Adrenal gland (tissue), 5 donors: ENCODE measurements around the gene ZFHX3.
"Not testable (repeated sequence)": the region's sequence is repeated elsewhere in the genome, so short reads cannot be mapped to it uniquely, and the experiment has no call there.

ENCODE experiments used
- CTCF ChIP-seq, 6 experiments: fragments of 450-650 bp in 4 of 6; fragments of 200-600 bp in 2 of 6; sonication (generic) in 1 of 6; IDR thresholded peaks; 1 replicate in 5 of 6; 2 replicates in 1 of 6; pipeline versions ENCODE4 v1.5.1 to v1.8.0; 2016 to 2021; ENCODE audit warnings: antibody characterized with exemption in 6 of 6, mild to moderate bottlenecking in 2 of 6, moderate library complexity in 1 of 6
- POLR2A ChIP-seq, 2 donors: fragments of 450-650 bp; IDR thresholded peaks; one replicate each; pipeline ENCODE4 v1.6.1; 2017; ENCODE audit warnings: antibody characterized with exemption in 2 of 2, mild to moderate bottlenecking in 2 of 2, moderate library complexity in 1 of 2
- donor health status: DM: no; HTN: no; CAD: no.

GRCh38 chr16:72989203-72989578, 58.7 kb downstream of the ZFHX3 start:
- TF ChIP-seq POLR2A, CTCF (IDR thresholded peaks at IDR 0.05): not testable (repeated sequence)
